AG10803 (cell line): ENCODE results near the gene MAPK9.

ENCODE experiments used
- DNase-seq: peaks from one replicate; pipeline ENCODE4 v3.0.0; 2010; ENCODE audit warnings: low read depth
- H3K4me3 ChIP-seq: 2 replicates; pipeline ENCODE4 v1.5.1; 2011; ENCODE audit warnings: mild to moderate bottlenecking, low read length, control low read depth
- TF ChIP-seq, protein P1 (sequence below): conservative IDR thresholded peaks from 2 replicates; pipeline ENCODE4 v1.5.1; 2011; ENCODE audit warnings: mild to moderate bottlenecking, low read length, control low read depth, inconsistent platforms

MAPK9 gene

DNA sequence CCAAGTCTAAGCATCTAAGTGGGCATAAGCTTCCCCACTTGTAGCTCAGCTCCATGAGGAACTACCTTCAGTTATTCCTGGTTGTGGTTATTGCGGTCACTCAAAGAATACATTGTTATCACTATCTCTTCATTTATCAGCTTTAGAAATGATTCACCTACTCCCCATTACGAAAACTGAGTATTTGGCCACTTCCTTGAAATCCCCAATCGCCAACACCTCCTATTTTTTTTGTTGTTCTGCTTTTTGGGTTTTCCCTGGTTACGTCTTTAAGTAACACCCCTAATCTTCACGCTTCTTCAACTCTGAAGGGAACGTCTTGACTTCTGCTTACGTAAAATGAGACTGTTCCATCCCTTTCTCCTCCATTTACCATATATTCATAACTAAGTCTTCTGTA is 20.7 kb downstream of the MAPK9 start:
- no peak for DNase-seq
- H3K4me3 ChIP-seq, result no peak overlapping the region
- TF ChIP-seq, protein P1, sequence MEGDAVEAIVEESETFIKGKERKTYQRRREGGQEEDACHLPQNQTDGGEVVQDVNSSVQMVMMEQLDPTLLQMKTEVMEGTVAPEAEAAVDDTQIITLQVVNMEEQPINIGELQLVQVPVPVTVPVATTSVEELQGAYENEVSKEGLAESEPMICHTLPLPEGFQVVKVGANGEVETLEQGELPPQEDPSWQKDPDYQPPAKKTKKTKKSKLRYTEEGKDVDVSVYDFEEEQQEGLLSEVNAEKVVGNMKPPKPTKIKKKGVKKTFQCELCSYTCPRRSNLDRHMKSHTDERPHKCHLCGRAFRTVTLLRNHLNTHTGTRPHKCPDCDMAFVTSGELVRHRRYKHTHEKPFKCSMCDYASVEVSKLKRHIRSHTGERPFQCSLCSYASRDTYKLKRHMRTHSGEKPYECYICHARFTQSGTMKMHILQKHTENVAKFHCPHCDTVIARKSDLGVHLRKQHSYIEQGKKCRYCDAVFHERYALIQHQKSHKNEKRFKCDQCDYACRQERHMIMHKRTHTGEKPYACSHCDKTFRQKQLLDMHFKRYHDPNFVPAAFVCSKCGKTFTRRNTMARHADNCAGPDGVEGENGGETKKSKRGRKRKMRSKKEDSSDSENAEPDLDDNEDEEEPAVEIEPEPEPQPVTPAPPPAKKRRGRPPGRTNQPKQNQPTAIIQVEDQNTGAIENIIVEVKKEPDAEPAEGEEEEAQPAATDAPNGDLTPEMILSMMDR, result no peak

DNA sequence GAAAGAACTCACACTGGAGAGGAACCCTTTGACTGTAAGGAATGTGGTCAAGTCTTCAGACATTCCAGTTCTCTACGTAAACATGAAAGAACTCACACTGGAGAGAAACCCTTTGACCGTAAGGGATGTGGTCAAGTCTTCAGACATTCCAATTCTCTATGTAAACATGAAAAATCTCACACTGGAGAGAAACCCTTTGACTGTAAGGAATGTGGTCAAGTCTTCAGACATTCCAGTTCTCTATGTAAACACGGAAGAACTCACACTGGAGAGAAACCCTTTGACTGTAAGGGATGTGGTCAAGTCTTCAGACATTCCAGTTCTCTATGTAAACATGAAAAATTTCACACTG is 32.6 kb downstream of the MAPK9 start:
- no peak overlapping the region for H3K4me3 ChIP-seq
- no peak for DNase-seq
- TF ChIP-seq, protein P1, result no peak

DNA sequence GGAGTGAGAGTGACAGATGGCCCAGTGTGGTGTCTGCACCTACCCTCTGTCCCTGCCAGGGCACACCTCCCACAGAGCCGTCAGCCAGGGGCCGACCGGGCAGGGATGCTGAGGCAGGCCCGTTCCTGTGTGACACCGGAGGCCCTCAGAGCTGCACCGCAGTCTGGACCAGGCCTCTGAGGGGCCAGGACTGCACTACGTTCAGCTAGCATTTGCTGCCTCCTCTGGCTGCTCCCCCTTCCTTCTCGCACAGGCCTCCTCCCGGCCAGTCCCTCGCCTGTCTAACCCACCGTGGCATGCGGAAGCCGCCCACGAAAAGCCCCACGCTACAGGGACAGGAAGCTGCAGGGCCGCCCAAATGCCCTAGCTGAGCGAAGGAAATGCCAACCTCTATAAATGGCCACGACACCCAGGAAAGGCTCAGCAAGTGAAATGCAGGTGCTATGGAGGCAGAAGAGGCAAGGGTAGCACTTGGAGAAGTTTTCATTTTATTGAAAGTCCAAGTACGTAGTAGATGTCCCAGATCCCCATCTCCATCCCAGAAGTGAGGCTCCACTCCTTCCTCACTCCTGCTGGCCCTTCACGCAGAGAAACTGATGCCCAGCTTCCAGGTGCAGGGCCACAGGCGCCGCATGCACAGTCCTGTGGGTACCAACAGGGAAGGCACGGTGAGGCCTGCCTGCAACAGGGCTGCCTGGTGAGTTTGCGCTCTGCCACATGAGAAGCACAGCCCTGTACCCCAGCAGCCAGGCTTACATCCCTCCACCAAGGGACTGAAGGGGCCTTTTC is 38.7 kb downstream of the MAPK9 start:
- DNase-seq, result no peak
- H3K4me3 ChIP-seq, result no peak overlapping the region
- TF ChIP-seq, protein P1, result no peak

DNA sequence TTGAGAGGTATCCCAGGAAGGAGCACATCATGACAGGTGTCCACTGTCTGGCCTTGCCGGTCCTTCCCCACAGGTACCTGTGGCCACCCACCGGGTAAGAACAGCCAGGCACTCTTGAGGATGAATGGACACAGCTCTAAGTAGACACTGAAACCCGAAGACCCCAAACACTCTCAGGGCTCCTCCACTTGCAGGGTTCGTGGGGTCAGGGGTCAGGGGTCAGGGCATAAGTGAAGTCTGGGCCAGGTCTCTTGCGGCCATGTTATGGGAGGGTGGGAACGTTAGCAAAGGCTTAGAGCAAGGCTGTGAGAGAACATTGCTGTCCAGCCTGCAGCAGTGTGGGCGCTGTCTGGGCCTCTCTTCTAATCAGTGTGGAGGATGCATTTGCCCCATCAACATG is 40.0 kb downstream of the MAPK9 start:
- TF ChIP-seq, protein P1, result no peak
- DNase-seq, result no peak
- no peak overlapping the region for H3K4me3 ChIP-seq

DNA sequence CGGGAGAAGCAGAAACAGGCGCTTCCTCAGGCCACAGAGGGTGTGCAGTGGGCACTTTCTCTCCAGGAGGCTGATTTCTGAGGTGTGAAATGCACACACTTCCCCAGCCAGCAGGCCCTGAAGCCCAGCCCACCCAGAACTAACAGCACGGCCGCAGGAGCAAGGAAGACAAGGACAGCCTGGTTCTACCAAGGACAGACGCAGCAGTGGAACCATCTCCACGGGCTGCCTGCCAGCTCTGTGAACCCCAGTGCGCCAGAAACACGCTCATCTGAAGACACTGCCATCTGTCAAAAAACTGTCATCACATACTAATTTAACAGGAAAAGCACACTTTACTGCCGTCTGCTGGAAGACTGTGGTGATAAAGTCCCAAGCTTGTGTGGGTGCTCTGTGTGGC is 40.7 kb downstream of the MAPK9 start:
- TF ChIP-seq, protein P1, result no peak
- no peak overlapping the region for H3K4me3 ChIP-seq
- DNase-seq, result no peak

DNA sequence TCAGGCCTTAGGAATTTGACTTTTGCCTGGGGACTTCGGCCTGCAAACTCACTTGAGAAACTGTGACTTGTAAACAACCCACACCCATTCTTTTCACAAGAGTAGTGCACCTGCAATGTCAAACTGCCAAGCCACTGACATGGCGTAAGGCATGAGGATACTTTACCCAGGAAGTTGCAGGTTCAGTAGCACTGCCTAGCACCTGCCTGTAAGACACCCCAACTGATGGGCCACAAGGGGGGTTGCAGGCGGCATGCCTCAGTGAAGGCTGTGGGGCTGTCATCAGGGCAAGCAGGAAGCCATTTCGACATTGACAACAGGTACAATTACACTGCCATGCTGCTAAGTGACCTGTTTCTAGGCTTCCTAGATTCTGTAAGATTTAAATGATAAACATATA is 41.6 kb downstream of the MAPK9 start:
- H3K4me3 ChIP-seq, result no peak overlapping the region
- TF ChIP-seq, protein P1, result no peak
- no peak for DNase-seq

DNA sequence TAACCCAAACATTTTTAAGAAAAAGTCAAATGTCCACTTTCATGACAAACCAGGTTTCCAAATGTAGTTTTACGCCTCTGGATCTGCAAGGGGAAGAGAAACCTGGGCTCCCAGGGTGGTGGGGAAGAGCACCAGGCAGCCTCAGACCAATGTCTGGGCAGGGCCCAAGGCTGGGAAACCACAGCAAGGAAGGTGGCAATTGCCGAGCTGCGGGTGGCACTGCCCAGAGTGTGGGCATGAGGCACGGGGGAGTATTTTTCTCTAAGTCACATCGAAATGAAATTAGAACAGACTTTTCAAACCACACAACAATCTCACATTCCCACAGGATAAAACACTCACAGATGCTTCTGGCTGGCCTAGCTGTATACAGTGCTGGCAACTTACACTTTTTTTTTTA is 50.3 kb downstream of the MAPK9 start:
- H3K4me3 ChIP-seq, result no peak overlapping the region
- no peak for DNase-seq
- TF ChIP-seq, protein P1, result no peak
